ENCODE data around the gene RNF215.

RNF215 gene

DNA sequence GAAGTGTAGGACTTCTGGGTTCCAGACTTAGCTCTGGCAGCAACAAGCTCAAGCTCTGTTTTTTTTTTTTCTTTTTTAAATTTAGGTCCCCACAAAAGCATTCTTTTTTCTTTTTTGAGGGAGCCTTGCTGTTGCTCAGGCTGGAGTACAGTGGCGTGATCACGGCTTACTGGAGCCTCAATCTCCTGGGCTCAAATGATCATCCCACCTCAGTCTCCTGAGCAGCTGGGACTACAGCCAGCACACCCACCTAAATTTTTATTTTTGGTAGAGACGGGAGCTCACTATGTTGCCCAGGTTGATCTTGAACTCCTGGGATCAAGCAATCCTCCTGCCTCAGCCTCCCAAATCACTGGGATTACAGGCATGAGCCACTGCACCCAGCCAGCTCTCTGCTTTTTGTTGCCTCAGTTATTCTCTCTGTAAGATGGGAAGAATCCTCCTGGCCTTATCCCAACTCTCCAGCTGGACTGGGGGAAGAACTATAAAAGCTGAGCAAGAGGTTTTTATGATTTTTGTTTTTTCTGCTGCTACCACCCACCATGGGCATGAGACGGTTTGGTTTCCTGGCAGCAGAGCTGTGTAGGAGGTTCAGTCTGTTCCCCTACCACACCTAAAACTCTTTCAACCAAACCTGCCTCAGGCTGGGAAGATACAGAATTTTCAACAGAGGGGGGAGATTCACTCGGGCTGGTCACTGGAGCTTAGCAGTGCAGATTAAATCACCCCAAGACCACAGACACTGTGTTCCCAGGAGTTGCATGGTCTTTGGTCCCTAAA, 26.7 kb upstream of the RNF215 start:
- DNase-seq (ENCODE audit: low read depth), result no peak
- TF ChIP-seq, protein P1, sequence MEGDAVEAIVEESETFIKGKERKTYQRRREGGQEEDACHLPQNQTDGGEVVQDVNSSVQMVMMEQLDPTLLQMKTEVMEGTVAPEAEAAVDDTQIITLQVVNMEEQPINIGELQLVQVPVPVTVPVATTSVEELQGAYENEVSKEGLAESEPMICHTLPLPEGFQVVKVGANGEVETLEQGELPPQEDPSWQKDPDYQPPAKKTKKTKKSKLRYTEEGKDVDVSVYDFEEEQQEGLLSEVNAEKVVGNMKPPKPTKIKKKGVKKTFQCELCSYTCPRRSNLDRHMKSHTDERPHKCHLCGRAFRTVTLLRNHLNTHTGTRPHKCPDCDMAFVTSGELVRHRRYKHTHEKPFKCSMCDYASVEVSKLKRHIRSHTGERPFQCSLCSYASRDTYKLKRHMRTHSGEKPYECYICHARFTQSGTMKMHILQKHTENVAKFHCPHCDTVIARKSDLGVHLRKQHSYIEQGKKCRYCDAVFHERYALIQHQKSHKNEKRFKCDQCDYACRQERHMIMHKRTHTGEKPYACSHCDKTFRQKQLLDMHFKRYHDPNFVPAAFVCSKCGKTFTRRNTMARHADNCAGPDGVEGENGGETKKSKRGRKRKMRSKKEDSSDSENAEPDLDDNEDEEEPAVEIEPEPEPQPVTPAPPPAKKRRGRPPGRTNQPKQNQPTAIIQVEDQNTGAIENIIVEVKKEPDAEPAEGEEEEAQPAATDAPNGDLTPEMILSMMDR (IDR thresholded peaks at IDR 0.05; ENCODE audit: low read depth, low read length, missing control alignments), result no peak
- no peak overlapping the region for H3K4me3 ChIP-seq (ENCODE audit: low read depth, low read length)
- in situ Hi-C loops (cut with HindIII; ENCODE audit: low sequenced_read_pairs), result no loop called here

DNA sequence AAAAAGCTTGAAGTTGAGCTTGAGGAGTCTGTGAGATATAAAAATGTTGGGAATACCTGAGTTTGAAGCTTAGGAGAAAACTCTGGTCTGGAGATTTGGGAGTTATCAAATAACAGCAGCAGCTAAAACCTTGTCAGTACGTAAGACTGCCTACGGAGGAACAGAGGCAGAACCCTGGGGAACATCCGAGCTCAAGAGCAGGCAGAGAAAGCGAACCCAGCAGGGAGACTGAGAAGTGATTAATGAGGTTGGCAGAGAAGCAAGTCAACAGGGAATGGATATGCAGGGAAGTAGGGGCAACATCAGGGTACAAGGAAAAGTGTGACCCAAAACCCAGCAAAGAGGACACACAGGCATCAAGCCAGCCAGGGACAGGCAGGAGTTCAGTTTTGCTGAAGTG, 25.8 kb upstream of the RNF215 start:
- in situ Hi-C loops (cut with HindIII; ENCODE audit: low sequenced_read_pairs), result no loop called here
- DNase-seq (ENCODE audit: low read depth), result no peak
- H3K4me3 ChIP-seq (ENCODE audit: low read depth, low read length), result no peak overlapping the region
- TF ChIP-seq, protein P1 (IDR thresholded peaks at IDR 0.05; ENCODE audit: low read depth, low read length, missing control alignments), result no peak

DNA sequence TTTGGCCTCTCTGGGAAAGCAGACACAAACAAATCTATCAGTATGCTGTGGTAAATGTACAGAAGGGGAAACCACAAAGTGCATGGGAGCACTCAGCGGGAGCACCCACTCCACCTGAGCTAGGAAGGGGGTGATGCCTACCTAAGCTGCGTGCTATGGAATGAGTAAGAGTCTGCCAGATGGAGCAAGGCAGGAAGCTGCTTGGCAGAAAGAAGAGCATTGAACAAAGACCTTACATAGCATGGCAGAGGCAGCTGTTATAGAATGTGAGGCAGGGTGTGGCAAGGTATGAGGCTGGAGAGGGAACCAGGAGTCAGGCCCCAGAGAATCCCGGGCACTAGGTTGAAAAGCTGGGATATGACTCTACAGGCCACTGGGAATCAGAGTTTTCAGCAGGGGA, 24.6 kb upstream of the RNF215 start:
- H3K4me3 ChIP-seq (ENCODE audit: low read depth, low read length), result no peak overlapping the region
- no peak for DNase-seq (ENCODE audit: low read depth)
- TF ChIP-seq, protein P1 (IDR thresholded peaks at IDR 0.05; ENCODE audit: low read depth, low read length, missing control alignments), result no peak
- in situ Hi-C loops (cut with HindIII; ENCODE audit: low sequenced_read_pairs), result no loop called here

GRCh38 chr22:30408388-30409102, 21.3 kb upstream of the RNF215 start:
- no peak for DNase-seq (ENCODE audit: low read depth)
- in situ Hi-C loops (cut with HindIII; ENCODE audit: low sequenced_read_pairs), result no loop called here
- no peak overlapping the region for H3K4me3 ChIP-seq (ENCODE audit: low read depth, low read length)
- TF ChIP-seq, protein P1 (IDR thresholded peaks at IDR 0.05; ENCODE audit: low read depth, low read length, missing control alignments), result no peak

GRCh38 chr22:30406400-30406799, 19.2 kb upstream of the RNF215 start:
- TF ChIP-seq, protein P1 (IDR thresholded peaks at IDR 0.05; ENCODE audit: low read depth, low read length, missing control alignments), result no peak
- in situ Hi-C loops (cut with HindIII; ENCODE audit: low sequenced_read_pairs), result no loop called here
- no peak overlapping the region for H3K4me3 ChIP-seq (ENCODE audit: low read depth, low read length)
- no peak for DNase-seq (ENCODE audit: low read depth)

DNA sequence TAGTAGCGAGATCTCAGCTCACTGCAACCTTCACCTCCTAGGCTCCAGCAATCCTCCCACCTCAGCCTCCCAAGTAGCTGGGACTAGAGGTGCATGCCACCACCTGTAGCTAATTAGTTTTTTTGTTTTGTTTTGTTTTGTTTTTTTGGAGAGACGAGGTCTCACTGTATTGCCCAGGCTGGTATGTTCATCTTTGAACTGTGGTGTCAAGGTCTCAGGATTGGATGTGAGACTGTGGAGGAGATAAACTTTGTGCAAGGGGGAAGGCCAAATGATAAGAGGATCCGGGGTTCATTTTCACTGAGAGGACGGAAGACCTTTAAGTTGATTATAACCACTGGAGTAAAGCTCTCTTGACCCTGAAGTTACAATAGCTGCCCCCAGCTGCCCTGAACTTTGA, 18.5 kb upstream of the RNF215 start:
- in situ Hi-C loops (cut with HindIII; ENCODE audit: low sequenced_read_pairs), result no loop called here
- DNase-seq (ENCODE audit: low read depth), result no peak
- TF ChIP-seq, protein P1 (IDR thresholded peaks at IDR 0.05; ENCODE audit: low read depth, low read length, missing control alignments), result no peak
- H3K4me3 ChIP-seq (ENCODE audit: low read depth, low read length), result no peak overlapping the region
